GDM1 (cell line): ENCODE results near the gene HNRNPU.

Source experiments
- DNase-seq: peaks from one replicate; lab custom pipeline; 2025; lab: John Stamatoyannopoulos, UW

The HNRNPU gene

GRCh38 chr1:244864253-244865027 lies at the start of gene HNRNPU:
Gene HNRNPU (minus strand): TSS chr1:244864543. CDS start chr1:244864307, 236 bp downstream.
- DNase-seq, result peak; percentile 97

- DNase-seq, result no peak
Measured at GRCh38 chr1:244913806-244914205, 49.5 kb upstream of the HNRNPU start.

GRCh38 chr1:244904119-244904518 lies 39.8 kb upstream of the HNRNPU start:
- DNase-seq, result no peak

- DNase-seq, result no peak
Measured at GRCh38 chr1:244901400-244902015, 37.2 kb upstream of the HNRNPU start.

GRCh38 chr1:244897476-244898254 lies 33.3 kb upstream of the HNRNPU start:
- no peak for DNase-seq

GRCh38 chr1:244896550-244896949 lies 32.2 kb upstream of the HNRNPU start:
- no peak for DNase-seq

GRCh38 chr1:244893836-244894235 lies 29.5 kb upstream of the HNRNPU start:
- DNase-seq, result no peak

GRCh38 chr1:244887281-244887680 lies 22.9 kb upstream of the HNRNPU start:
- no peak for DNase-seq

- DNase-seq, result no peak
Measured at GRCh38 chr1:244881552-244882280, 17.4 kb upstream of the HNRNPU start.

- DNase-seq, result no peak
Measured at GRCh38 chr1:244878681-244879080, 14.3 kb upstream of the HNRNPU start.

GRCh38 chr1:244876228-244876910 lies 12.0 kb upstream of the HNRNPU start:
- no peak for DNase-seq

GRCh38 chr1:244874974-244875579 lies 10.7 kb upstream of the HNRNPU start:
- DNase-seq, result no peak

GRCh38 chr1:244869950-244870349 lies 5.6 kb upstream of the HNRNPU start:
- no peak for DNase-seq

GRCh38 chr1:244869364-244869827 lies 5.1 kb upstream of the HNRNPU start:
- no peak for DNase-seq

- no peak for DNase-seq
Measured at GRCh38 chr1:244868484-244869363, 4.4 kb upstream of the HNRNPU start.

GRCh38 chr1:244866355-244866754 lies 2.0 kb upstream of the HNRNPU start:
- no peak for DNase-seq

- DNase-seq, result no peak
Measured at GRCh38 chr1:244865820-244866219, 1.5 kb upstream of the HNRNPU start.

- DNase-seq, result no peak
Measured at GRCh38 chr1:244865028-244865371, 657 bp upstream of the HNRNPU start.

- DNase-seq, result no peak
Measured at GRCh38 chr1:244863491-244864252, 671 bp downstream of the HNRNPU start.
